GM12873 (cell line): ENCODE data around the gene FIZ1.

Source experiments
- TF ChIP-seq, protein P1 (sequence below): IDR thresholded peaks from 2 replicates; pipeline ENCODE4 v1.5.1; 2012; ENCODE audit warnings: low read depth, mild to moderate bottlenecking, moderate library complexity, low read length, control low read depth; ENCODE audit not compliant: insufficient read depth; ENCODE audit errors: missing control alignments

Gene FIZ1

DNA sequence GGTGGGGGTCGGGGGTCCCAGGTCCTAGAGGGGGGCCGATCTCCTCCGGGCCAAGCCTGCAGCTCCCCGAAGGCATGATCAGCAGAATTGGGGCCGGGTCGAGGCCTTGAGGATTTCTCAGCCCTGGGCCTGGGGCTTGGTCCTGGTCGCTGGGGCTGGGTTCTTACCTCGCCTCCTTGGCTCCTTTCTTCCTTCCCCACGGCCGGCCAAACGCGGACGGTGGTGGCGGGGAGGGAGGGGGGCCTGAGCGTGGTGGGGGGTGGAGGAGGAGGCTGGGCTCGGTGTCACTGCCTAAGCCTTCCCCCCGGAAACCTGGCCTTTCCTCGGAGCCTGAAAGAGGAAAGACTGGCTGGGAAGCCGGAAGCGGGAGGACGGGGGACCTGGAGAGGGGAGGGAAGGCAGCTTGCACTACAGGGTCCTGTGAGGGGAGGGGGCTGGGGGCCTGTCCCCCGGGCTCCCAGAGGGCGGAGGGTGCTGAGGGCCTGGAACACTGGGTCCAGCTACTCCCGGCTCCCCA is 18.6 kb downstream of the FIZ1 start, which contains the start of gene ZNF579:
ZNF579 (minus strand) TSS at position 221 of the 517 bp plus-strand sequence. CDS start 1,209 bp downstream, outside the sequence.
- TF ChIP-seq, protein P1, sequence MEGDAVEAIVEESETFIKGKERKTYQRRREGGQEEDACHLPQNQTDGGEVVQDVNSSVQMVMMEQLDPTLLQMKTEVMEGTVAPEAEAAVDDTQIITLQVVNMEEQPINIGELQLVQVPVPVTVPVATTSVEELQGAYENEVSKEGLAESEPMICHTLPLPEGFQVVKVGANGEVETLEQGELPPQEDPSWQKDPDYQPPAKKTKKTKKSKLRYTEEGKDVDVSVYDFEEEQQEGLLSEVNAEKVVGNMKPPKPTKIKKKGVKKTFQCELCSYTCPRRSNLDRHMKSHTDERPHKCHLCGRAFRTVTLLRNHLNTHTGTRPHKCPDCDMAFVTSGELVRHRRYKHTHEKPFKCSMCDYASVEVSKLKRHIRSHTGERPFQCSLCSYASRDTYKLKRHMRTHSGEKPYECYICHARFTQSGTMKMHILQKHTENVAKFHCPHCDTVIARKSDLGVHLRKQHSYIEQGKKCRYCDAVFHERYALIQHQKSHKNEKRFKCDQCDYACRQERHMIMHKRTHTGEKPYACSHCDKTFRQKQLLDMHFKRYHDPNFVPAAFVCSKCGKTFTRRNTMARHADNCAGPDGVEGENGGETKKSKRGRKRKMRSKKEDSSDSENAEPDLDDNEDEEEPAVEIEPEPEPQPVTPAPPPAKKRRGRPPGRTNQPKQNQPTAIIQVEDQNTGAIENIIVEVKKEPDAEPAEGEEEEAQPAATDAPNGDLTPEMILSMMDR, result no peak

- TF ChIP-seq, protein P1, result no peak
Observed at GRCh38 chr19:55579766-55580621, 19.3 kb downstream of the FIZ1 start.

- TF ChIP-seq, protein P1, result no peak
Observed at GRCh38 chr19:55578761-55579747, 20.3 kb downstream of the FIZ1 start.

GRCh38 chr19:55578031-55578760 is 21.1 kb downstream of the FIZ1 start:
- TF ChIP-seq, protein P1, result no peak

GRCh38 chr19:55576746-55577145 is 22.6 kb downstream of the FIZ1 start:
- TF ChIP-seq, protein P1, result no peak

DNA sequence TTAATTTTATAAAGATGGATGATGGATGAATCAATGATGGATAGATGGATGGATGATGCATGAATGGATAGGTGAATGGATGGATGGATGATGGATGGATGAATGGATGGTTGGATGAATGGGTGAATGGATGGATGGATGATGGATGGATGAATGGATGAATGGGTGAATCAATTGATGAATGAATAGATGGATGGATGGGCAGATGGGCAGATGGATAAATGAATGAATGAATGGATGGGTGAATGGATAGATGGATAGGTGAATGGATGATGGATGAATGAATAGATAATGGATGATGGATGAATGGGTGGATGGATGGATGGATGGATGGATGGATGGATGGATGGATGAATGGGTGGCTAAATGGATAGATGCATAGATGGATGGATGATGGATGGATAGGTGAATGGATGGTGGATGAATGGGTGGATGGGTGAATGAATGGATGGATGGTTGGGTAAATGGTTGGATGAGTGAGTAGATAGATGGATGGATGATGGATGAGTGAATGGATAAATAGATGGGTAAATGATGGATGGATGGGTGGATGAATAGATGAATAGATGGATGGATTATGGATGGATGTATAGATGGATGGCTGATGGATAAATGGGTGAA is 31.5 kb downstream of the FIZ1 start:
- TF ChIP-seq, protein P1, result no peak
